Sigmoid colon (tissue), 3 donors: Measurements from ENCODE around the gene SRCIN1.

Experiments used
- POLR2A ChIP-seq, 2 donors: fragments of 450-650 bp; IDR thresholded peaks; one replicate each; pipeline ENCODE4 v1.6.1; 2016; ENCODE audit warnings: antibody characterized with exemption in 2 of 2, mild to moderate bottlenecking in 2 of 2, moderate library complexity in 2 of 2
- TF ChIP-seq, protein P1 (sequence below), 4 experiments: fragments of 450-650 bp in 3 of 4; fragments of 200-600 bp in 1 of 4; IDR thresholded peaks; one replicate each; pipeline ENCODE4 v1.5.1; 2016 to 2019; ENCODE audit warnings: antibody characterized with exemption in 4 of 4, mild to moderate bottlenecking in 3 of 4, moderate library complexity in 2 of 4

DNA sequence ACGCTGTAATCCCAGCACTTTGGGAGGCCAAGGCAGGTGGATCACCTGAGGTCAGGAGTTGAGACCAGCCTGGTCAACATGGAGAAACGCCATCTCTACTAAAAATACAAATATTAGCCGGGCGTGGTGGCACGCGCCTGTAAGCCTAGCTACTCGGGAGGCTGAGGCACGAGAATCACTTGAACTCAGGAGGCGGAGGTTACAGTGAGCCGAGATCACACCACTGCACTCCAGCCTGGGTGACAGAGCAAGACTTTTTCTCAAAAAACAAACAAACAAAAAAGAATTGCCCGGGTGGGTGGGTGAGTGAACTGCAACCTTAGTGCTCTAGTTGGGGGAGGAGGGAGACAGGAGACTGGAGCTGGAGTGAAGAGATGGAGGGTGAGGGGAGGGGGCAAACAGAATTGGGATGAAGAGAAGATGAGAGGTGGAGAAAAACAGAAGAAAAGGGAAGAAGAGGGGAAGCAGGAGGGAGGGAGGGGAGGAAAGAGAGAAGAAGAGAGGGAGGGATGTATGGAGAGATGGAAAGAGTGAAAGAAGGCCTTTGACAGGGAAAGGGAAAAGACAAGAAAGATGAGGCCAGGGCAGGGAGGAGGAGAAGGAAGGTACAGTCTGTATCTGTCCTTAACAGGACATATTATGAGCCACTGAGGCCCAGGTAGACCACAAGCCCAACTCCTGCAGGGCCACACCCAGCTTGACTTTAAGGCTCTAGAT lies 5.5 kb upstream of the SRCIN1 start:
- TF ChIP-seq, protein P1, sequence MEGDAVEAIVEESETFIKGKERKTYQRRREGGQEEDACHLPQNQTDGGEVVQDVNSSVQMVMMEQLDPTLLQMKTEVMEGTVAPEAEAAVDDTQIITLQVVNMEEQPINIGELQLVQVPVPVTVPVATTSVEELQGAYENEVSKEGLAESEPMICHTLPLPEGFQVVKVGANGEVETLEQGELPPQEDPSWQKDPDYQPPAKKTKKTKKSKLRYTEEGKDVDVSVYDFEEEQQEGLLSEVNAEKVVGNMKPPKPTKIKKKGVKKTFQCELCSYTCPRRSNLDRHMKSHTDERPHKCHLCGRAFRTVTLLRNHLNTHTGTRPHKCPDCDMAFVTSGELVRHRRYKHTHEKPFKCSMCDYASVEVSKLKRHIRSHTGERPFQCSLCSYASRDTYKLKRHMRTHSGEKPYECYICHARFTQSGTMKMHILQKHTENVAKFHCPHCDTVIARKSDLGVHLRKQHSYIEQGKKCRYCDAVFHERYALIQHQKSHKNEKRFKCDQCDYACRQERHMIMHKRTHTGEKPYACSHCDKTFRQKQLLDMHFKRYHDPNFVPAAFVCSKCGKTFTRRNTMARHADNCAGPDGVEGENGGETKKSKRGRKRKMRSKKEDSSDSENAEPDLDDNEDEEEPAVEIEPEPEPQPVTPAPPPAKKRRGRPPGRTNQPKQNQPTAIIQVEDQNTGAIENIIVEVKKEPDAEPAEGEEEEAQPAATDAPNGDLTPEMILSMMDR (IDR thresholded peaks at IDR 0.05), result no peak
- TF ChIP-seq POLR2A (IDR thresholded peaks at IDR 0.05), result no peak
